Kidney capillary endothelial cell (primary cell): ENCODE measurements around the gene RANBP3.

Experiments
- DNase-seq: peaks from one replicate; pipeline ENCODE4 v3.0.0-alpha.2; 2018; ENCODE audit warnings: low spot score

Gene RANBP3

GRCh38 chr19:5925830-5926427, 52.0 kb downstream of the RANBP3 start:
- no peak for DNase-seq

DNA sequence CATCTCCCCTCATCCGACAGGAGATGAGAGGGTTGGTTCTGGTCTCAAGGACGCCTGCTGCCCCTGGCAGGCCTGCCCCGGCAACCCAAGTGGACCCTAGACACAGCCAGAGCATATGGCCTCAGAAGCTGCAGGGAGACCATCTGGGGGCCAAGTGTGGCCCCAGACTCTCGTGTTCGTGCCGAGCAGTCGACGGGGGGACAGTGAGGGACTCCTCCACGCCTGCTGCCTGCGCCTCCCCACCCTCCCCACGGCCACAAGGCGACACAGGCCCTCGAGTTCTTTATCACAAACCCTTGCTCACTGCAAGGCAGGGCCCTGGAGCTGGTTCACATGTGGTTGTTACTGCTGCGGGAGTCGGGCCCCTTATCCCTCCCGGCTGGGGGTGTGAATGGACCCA, 54.6 kb downstream of the RANBP3 start:
- no peak for DNase-seq

GRCh38 chr19:5922161-5922545, 55.8 kb downstream of the RANBP3 start:
- DNase-seq: no peak

- peak; percentile 4 for DNase-seq
Observed at GRCh38 chr19:5921516-5922160, 56.3 kb downstream of the RANBP3 start.

- no peak for DNase-seq
Observed at GRCh38 chr19:5918463-5919079, 59.4 kb downstream of the RANBP3 start.

- no peak for DNase-seq
Observed at GRCh38 chr19:5917431-5918107, 60.4 kb downstream of the RANBP3 start.

DNA sequence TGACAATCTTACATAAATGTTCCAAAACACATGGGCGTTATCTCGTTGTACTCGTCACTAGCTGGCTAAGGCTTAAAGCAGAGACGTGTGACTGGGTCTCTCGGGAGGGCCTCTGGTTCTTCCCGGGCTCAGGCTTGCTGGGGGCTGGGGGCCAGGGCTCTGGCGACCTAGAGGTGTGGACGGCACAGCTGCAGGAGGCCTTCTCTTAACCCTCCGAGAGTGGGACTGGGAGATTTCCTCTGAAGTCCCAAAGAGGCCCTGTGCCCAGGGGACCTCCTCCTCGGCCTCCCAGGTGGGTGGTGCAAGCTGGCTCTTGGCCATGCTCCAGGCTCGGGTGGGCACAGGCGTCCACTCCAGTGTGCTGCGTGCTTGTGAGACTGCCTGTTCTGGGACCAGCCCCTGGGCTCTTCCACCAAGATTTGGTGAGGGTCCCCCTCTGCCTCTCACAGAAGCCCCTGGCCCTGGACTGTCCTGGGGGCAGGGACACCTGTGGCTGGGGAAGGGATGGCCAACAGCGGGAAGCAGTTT, 61.7 kb downstream of the RANBP3 start:
- no peak for DNase-seq

- no peak for DNase-seq
Observed at GRCh38 chr19:5915782-5916165, 62.2 kb downstream of the RANBP3 start.

GRCh38 chr19:5914946-5915781, 62.8 kb downstream of the RANBP3 start:
- DNase-seq: no peak

DNA sequence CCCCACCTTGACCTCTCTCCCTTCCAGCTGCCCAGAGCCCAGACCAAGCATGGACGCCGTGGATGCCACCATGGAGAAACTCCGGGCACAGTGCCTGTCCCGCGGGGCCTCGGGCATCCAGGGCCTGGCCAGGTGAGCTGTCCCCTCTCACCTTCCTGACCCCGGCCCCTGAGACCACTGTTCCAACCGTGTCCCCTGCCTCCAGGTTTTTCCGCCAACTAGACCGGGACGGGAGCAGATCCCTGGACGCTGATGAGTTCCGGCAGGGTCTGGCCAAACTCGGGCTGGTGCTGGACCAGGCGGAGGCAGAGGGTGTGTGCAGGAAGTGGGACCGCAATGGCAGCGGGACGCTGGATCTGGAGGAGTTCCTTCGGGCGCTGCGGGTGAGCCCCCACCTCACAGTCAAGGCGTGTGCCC, 63.6 kb downstream of the RANBP3 start:
- DNase-seq: no peak

DNA sequence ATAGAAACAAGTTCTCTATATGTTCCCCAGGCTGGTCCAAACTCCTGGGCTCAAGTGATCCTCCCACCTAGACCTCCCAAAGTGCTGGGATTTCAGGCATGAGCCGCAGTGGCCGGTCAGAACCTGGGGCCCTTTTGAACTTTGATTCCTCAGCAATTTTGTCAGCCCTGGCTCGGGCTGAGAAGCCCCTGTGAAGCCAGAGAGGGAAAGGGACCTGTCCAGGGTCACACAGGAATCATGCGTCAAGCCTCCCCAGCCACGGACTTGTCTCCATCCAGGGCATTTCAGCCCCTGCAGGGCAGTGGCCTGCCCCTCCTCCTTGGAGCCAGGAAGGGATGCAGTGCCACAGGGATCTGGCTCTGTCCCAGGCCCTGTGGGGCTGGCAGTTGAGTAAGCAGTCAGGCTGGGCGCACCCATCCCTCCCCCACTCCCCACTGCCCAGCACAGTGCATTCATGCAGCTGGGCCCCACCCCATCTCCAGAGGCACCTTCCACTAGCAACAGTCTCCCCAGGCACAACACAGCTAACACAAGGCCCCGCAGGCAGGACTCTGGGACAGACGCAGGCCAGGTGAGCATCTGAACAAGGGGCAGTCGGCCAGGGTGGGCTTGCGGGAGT, 64.1 kb downstream of the RANBP3 start, which contains the start of gene CAPS:
TSS of gene CAPS (plus strand) at position 516 of the 619 bp plus-strand sequence. CDS start 153 bp downstream, outside the sequence.
- DNase-seq: no peak

- no peak for DNase-seq
Observed at GRCh38 chr19:5911366-5911765, 66.6 kb downstream of the RANBP3 start.

DNA sequence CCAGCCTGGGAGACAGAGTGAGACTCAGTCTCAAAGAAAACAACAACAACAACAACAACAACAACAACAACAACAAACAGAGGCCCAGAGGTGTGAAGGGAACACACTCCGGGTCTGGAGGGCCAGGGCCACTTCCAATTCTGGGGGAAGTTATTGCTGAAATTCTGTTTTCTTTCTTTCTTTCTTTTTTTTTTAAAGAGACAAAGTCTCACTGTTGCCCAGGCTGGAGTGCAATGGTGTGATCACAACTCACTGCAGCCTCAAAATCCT, 67.4 kb downstream of the RANBP3 start:
- no peak for DNase-seq

- DNase-seq: no peak
Observed at GRCh38 chr19:5908773-5909442, 69.0 kb downstream of the RANBP3 start.

- peak; percentile 17 for DNase-seq
Observed at GRCh38 chr19:5907241-5907640, 70.7 kb downstream of the RANBP3 start.

DNA sequence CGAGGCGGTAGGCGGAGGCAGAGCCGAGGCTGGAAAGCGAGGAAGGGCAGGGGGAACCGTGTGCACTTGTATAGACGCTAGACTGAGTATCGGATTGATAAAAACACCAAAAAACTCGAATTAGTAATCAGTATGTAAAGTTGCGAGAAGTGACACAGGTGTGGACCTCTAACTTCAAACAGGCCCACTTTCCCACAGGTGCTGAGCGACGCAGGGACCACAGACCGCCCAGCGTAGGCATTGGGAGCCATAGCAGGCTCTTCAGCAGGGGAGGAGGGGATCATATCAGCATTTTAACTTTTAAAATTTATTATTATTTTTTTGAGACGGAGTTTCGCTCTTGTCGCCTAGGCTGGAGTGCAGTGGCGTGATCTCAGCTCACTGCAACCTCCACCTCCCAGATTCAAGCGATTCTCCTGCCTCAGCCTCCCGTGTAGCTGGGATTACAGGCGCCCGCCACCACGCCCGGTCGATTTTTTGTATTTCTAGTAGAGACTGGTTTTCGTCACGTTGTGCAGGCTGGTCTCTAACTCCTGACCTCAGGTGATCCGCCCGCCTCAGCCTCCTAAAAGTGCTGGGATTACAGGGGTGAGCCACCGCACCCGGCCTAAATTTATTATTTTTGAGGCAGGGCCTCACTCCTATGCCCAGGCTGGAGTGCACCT, 72.7 kb downstream of the RANBP3 start:
- no peak for DNase-seq

DNA sequence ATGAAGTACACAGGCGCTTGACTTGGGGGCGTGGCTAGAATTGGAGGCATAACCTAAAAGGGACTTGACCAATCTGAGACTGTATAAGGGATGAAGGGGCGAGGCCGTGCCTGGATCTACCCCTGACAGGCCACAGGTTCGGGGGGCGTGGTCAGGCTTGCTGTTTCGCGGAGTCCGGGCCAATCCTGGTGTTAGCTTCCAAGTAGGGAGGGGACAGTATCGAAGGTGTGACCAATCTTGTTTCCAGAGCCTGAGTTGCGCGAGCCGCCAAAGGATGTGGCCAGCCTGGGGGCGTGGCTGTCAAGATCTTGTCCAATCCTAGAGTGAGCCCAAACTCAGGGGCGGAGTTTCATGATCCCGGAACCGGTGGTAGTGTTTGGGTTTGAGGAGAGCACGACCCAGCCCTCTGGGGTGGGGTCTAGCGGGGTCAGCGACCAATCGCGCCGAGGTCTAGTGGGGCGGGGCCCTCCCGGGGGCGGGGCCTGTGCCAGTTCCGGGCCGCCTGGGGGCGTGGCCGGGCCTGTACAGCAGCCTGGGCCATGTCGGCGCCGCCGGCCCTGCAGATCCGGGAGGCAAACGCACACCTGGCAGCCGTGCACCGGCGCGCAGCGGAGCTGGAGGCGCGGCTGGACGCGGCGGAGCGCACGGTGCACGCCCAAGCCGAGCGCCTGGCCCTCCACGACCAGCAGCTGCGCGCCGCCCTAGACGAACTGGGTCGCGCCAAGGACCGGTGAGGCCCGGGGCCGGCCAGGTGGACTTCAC, 73.4 kb downstream of the RANBP3 start, which contains the start of gene VMAC:
TSS of gene VMAC (plus strand) at position 521 of the 762 bp plus-strand sequence. CDS start at position 540, 19 bp downstream.
- DNase-seq: peak; percentile 100

DNA sequence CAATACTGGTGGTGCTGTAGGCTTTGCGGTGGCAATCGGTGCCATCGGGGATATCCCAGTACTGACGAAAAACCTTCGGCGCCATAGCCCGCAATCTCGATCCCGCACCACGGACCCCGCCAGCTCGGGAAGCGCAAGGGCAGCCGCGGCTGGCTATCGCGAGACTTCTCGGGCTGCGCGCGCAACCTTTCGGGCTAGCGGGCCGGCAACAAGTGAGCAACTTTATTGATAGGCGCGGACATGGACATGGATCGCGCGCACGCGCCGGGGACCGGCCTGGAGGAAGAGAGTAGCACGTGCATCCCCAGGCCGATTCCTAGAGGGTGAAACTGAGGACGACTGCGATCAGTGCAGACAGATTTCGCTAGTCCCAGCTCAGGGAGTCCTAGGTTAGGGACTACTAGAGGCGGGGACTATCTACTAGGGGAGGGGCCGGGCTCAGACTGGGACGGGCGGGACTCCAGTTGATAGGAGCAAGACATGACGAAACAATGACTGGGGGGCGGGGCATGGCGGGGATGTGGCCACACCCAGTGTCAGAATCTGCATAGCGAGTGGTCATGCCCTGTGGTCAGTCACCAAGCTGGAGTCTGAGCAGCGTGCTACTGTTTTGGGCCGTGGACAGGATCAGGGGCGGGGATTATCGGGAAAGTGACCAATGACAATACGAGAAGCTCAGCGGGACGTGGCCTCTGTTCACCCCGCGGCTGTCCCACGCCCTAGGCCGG, 74.2 kb downstream of the RANBP3 start, which contains the start of gene NDUFA11:
TSS of gene NDUFA11 (minus strand) at position 167 of the 728 bp plus-strand sequence. CDS start at position 85, 82 bp downstream.
- DNase-seq: peak; percentile 92
